Keratinocyte (primary cell): ENCODE data around the gene DLG2. TPM values are rescaled to one million over a fixed set of nuclear protein-coding genes. Genes with fewer than 3 reads are reported as not detected.

ENCODE experiments used
- DNase-seq: peaks from one replicate; pipeline ENCODE4 v3.0.0-alpha.2; 2011; ENCODE audit warnings: low read depth, missing footprints, low spot score
- FAIRE-seq: peaks from 2 replicates; lab custom pipeline; 2011; peaks lifted over from hg19 to GRCh38; lab: Jason Lieb, UNC
- H2AFZ ChIP-seq: 2 replicates; pipeline ENCODE4 v1.6.0; 2012; ENCODE audit warnings: low read length, control low read depth, inconsistent platforms; ENCODE audit not compliant: control insufficient read depth
- H3K27ac ChIP-seq: 2 replicates; pipeline ENCODE4 v1.5.1; 2011; ENCODE audit warnings: low read length; ENCODE audit not compliant: control insufficient read depth, insufficient read depth
- H3K27me3 ChIP-seq: 3 replicates; pipeline ENCODE4 v1.6.0; 2011; ENCODE audit warnings: low read length; ENCODE audit not compliant: control insufficient read depth, insufficient read depth; ENCODE audit errors: extremely low read depth
- H3K36me3 ChIP-seq, 2 experiments: 2 replicates in 1 of 2; 3 replicates in 1 of 2; pipeline ENCODE4 v1.5.1; 2011; ENCODE audit warnings: low read length in 2 of 2, mild to moderate bottlenecking in 1 of 2; ENCODE audit not compliant: control insufficient read depth in 2 of 2, insufficient read depth in 2 of 2; ENCODE audit errors: extremely low read depth in 1 of 2
- H3K4me1 ChIP-seq: 3 replicates; pipeline ENCODE4 v1.5.1; 2011; ENCODE audit warnings: low read length; ENCODE audit not compliant: control insufficient read depth, insufficient read depth; ENCODE audit errors: extremely low read depth
- H3K4me2 ChIP-seq: 3 replicates; pipeline ENCODE4 v1.6.0; 2011; ENCODE audit warnings: low read depth, low read length; ENCODE audit not compliant: control insufficient read depth, insufficient read depth; ENCODE audit errors: extremely low read depth
- H3K4me3 ChIP-seq, 3 experiments: fragments of 200-600 bp in 1 of 3; sonication (generic) in 1 of 3; 2 replicates in 2 of 3; 3 replicates in 1 of 3; pipeline ENCODE4 v1.5.1; 2011 to 2016; ENCODE audit warnings: low read length in 3 of 3, mild to moderate bottlenecking in 3 of 3, control low read depth in 2 of 3, inconsistent platforms in 1 of 3, low read depth in 1 of 3, mixed read lengths in 1 of 3, mixed run types in 1 of 3, moderate library complexity in 1 of 3; ENCODE audit not compliant: control insufficient read depth in 2 of 3, insufficient read depth in 2 of 3; ENCODE audit errors: extremely low read depth in 1 of 3
- H3K79me2 ChIP-seq: 2 replicates; pipeline ENCODE4 v1.6.0; 2012; ENCODE audit warnings: low read length; ENCODE audit not compliant: control insufficient read depth, insufficient read depth
- H3K9ac ChIP-seq: 3 replicates; pipeline ENCODE4 v1.6.0; 2011; ENCODE audit warnings: low read length; ENCODE audit not compliant: control insufficient read depth, insufficient read depth; ENCODE audit errors: extremely low read depth
- H3K9me1 ChIP-seq: 3 replicates; pipeline ENCODE4 v1.6.0; 2011; ENCODE audit warnings: low read length; ENCODE audit not compliant: control insufficient read depth, insufficient read depth; ENCODE audit errors: extremely low read depth
- H3K9me3 ChIP-seq: 2 replicates; pipeline ENCODE4 v1.5.1; 2012; ENCODE audit warnings: low read depth, low read length; ENCODE audit not compliant: control insufficient read depth
- H4K20me1 ChIP-seq: 3 replicates; pipeline ENCODE4 v1.6.0; 2011; ENCODE audit warnings: low read length; ENCODE audit not compliant: control insufficient read depth, insufficient read depth; ENCODE audit errors: extremely low read depth
- EZH2 ChIP-seq: IDR thresholded peaks from one replicate; pipeline ENCODE4 v1.6.1; 2012; ENCODE audit warnings: inconsistent platforms, mild to moderate bottlenecking, low read length, moderate library complexity
- dilution Hi-C: fragments of 300-500 bp; cut with MboI; formaldehyde crosslinking; loops from one replicate; pipeline ENCODE4 v1.7.0; 2020; ENCODE audit warnings: low sequenced_read_pairs; ENCODE audit not compliant: extremely low pct_ligation_motif_present
- polyA plus RNA-seq, 5 experiments: library from polyadenylated mRNA; depleted of rRNA in 3 of 5; stranded (reverse) in 3 of 5; stranded (forward) in 1 of 5; unstranded in 1 of 5; fragments of >200 nt; gene quantifications; 1 replicate in 1 of 5; 2 replicates in 3 of 5; 3 replicates in 1 of 5; pipeline versions ENCODE4 v1.2.1 to v1.2.3, GENCODE V29; 2011 to 2012; ENCODE audit warnings: missing spikeins in 2 of 5, low read depth in 1 of 5, low replicate concordance in 1 of 5
- TF ChIP-seq, protein P1 (sequence below), 3 experiments: IDR thresholded peaks in 1 of 3; conservative IDR thresholded peaks in 1 of 3; optimal IDR thresholded peaks in 1 of 3; 2 replicates in 2 of 3; 3 replicates in 1 of 3; pipeline versions ENCODE3 to v1.5.1; 2011; ENCODE audit warnings: low read length in 3 of 3, mild to moderate bottlenecking in 3 of 3, moderate library complexity in 2 of 3, control low read depth in 1 of 3, inconsistent platforms in 1 of 3; ENCODE audit not compliant: insufficient read depth in 2 of 3; ENCODE audit errors: extremely low read depth in 1 of 3

Gene DLG2
- polyA plus RNA-seq, 1 donor (not counting 4 experiments of a cell fraction or from before 2014, with no cell fraction given), result 0.55 TPM

GRCh38 chr11:85541683-85542082, 85.5 kb downstream of the DLG2 start:
- H3K9ac ChIP-seq, result no peak overlapping the region

GRCh38 chr11:85540635-85541205, 86.4 kb downstream of the DLG2 start:
- DNase-seq (no peak), FAIRE-seq (no peak)
- H3K27me3 ChIP-seq, result no peaks in the 10 kb centered on the region
- H3K9me1 ChIP-seq, result no peaks in the 10 kb centered on the region
- no peaks in the 10 kb centered on the region for H3K79me2 ChIP-seq
- H3K36me3 ChIP-seq, result no peaks in the 10 kb centered on the region
- dilution Hi-C loops, result no loop called here
- H4K20me1 ChIP-seq, result no peaks in the 10 kb centered on the region
- no peak overlapping the region for H3K9ac ChIP-seq
- no peak overlapping the region for H3K4me3 ChIP-seq
- H3K4me2 ChIP-seq, result no peak overlapping the region
- H3K4me1 ChIP-seq, result no peaks in the 10 kb centered on the region
- TF ChIP-seq, protein P1, sequence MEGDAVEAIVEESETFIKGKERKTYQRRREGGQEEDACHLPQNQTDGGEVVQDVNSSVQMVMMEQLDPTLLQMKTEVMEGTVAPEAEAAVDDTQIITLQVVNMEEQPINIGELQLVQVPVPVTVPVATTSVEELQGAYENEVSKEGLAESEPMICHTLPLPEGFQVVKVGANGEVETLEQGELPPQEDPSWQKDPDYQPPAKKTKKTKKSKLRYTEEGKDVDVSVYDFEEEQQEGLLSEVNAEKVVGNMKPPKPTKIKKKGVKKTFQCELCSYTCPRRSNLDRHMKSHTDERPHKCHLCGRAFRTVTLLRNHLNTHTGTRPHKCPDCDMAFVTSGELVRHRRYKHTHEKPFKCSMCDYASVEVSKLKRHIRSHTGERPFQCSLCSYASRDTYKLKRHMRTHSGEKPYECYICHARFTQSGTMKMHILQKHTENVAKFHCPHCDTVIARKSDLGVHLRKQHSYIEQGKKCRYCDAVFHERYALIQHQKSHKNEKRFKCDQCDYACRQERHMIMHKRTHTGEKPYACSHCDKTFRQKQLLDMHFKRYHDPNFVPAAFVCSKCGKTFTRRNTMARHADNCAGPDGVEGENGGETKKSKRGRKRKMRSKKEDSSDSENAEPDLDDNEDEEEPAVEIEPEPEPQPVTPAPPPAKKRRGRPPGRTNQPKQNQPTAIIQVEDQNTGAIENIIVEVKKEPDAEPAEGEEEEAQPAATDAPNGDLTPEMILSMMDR (optimal IDR thresholded peaks at IDR 0.05 in 1 of 3, IDR thresholded peaks at IDR 0.05 in 1 of 3, conservative IDR thresholded peaks at IDR 0.05 in 1 of 3; ENCODE audit: extremely low read depth in 1 of 3, insufficient read depth in 2 of 3, low read length in 3 of 3), result peak in 1 of 3 experiments; percentile 4
- TF ChIP-seq EZH2, result no peak
- no peaks in the 10 kb centered on the region for H3K9me3 ChIP-seq
- no peak overlapping the region for H3K27ac ChIP-seq
- no peak overlapping the region for H2AFZ ChIP-seq

More at GRCh38 chr11:85541683-85542082, 85.5 kb downstream of the DLG2 start:
- no peaks in the 10 kb centered on the region for H3K79me2 ChIP-seq
- no peak overlapping the region for H3K4me3 ChIP-seq
- no peak for DNase-seq
- H3K4me2 ChIP-seq, result no peak overlapping the region
- dilution Hi-C loops, result no loop called here
- H3K9me3 ChIP-seq, result no peaks in the 10 kb centered on the region
- no peak overlapping the region for H2AFZ ChIP-seq
- no peaks in the 10 kb centered on the region for H3K4me1 ChIP-seq
- H3K27ac ChIP-seq, result no peak overlapping the region
- no peaks in the 10 kb centered on the region for H3K36me3 ChIP-seq
- H4K20me1 ChIP-seq, result no peaks in the 10 kb centered on the region
- no peaks in the 10 kb centered on the region for H3K9me1 ChIP-seq
- no peak for TF ChIP-seq EZH2
- TF ChIP-seq, protein P1 (optimal IDR thresholded peaks at IDR 0.05 in 1 of 3, IDR thresholded peaks at IDR 0.05 in 1 of 3, conservative IDR thresholded peaks at IDR 0.05 in 1 of 3; ENCODE audit: extremely low read depth in 1 of 3, insufficient read depth in 2 of 3, low read length in 3 of 3), result no peak
- FAIRE-seq, result no peak
- no peaks in the 10 kb centered on the region for H3K27me3 ChIP-seq
